Ascending aorta (tissue), 2 donors: ENCODE data around the gene C1QTNF9B. TPM values are rescaled to one million over a fixed set of nuclear protein-coding genes. Genes with fewer than 3 reads are reported as not detected.

Experiments used
- DNase-seq, 2 donors: peaks; one replicate each; pipeline ENCODE4 v3.0.0-alpha.2; 2019; ENCODE audit warnings: low spot score in 2 of 2
- H3K27ac ChIP-seq, 2 donors: fragments of 200-600 bp; sonication (generic); one replicate each; pipeline ENCODE4 v1.5.1; 2016 to 2017; ENCODE audit warnings: mild to moderate bottlenecking in 1 of 2
- H3K27me3 ChIP-seq: fragments of 200-600 bp; sonication (generic); one replicate; pipeline ENCODE4 v1.5.1; 2017
- H3K36me3 ChIP-seq, 2 donors: fragments of 200-600 bp; sonication (generic); one replicate each; pipeline ENCODE4 v1.5.1; 2016
- H3K4me1 ChIP-seq, 2 donors: fragments of 200-600 bp; sonication (generic); one replicate each; pipeline ENCODE4 v1.5.1; 2016 to 2017; ENCODE audit warnings: mild to moderate bottlenecking in 1 of 2
- H3K4me3 ChIP-seq, 2 donors: fragments of 200-600 bp; sonication (generic); one replicate each; pipeline ENCODE4 v1.5.1; 2016 to 2017; ENCODE audit warnings: mild to moderate bottlenecking in 1 of 2
- H3K9me3 ChIP-seq, 2 donors: fragments of 200-600 bp; sonication (generic); one replicate each; pipeline ENCODE4 v1.5.1; 2016
- CTCF ChIP-seq, 3 experiments: fragments of 200-600 bp in 2 of 3; fragments of 450-650 bp in 1 of 3; sonication (generic) in 2 of 3; IDR thresholded peaks; one replicate each; pipeline ENCODE4 v1.5.1; 2016 to 2019; ENCODE audit warnings: antibody characterized with exemption in 3 of 3, mild to moderate bottlenecking in 1 of 3, moderate library complexity in 1 of 3
- intact Hi-C: fragments of 100-400 bp; cut with DNase I; formaldehyde crosslinking; loops from one replicate; pipeline ENCODE4 v1.15.1; 2023
- total RNA-seq: library from RNA; depleted of rRNA; stranded (reverse); fragments of >200 nt; gene quantifications from one replicate; pipeline ENCODE4 v1.1.0, GENCODE V29; 2016

The C1QTNF9B gene
- total RNA-seq, 1 donor from 2014 or later, result not detected

DNA sequence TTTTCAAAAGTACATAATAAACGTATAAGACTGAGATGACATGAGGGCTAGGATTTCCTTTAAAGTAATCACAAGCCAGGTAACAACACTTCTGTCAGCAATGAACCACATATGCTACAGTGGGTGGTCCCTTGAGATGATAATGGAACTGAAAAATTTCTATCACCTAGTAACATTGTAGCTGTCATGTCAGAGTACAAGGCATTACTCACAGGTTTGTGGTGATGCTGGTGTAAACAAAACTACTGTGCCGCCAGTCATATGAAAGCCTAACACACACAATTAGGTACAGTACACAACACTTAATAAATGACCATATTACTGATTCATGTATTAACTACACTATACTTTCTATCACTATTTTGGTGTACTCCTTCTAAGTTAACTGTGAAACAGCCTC lies 45.0 kb downstream of the C1QTNF9B start:
- TF ChIP-seq CTCF (IDR thresholded peaks at IDR 0.05), result no peak
- Histone ChIP-seq H3K27ac (no peak overlapping the region), H3K4me1 (no peaks in the 10 kb centered on the region), H3K36me3 (peaks cover 0 to 8% of the 10 kb centered on the region in 2 donors), H3K4me3 (no peak overlapping the region), H3K9me3 (no peaks in the 10 kb centered on the region), H3K27me3 (no peaks in the 10 kb centered on the region)
- intact Hi-C loops, result no loop called here
- no peak for DNase-seq

DNA sequence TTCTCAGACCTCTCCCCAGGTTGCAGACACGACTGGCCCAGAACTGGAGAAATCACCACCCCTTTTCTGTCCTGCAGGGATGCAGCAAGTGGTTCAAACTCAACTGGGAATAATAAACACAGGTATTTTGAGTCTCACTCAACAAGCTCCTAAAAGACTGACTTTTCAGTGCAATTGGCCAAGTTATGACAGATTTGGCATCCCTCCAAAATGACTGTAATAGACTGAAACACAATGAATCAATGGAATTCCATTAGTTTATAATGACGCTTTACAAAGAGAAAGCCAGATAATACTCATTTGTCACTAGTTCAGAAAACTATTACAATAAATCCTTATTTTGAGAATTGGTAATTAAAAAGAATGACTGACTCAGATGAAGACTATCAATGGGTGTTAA lies 46.2 kb downstream of the C1QTNF9B start:
- TF ChIP-seq CTCF (IDR thresholded peaks at IDR 0.05), result no peak
- Histone ChIP-seq H3K4me3 (no peak overlapping the region), H3K27me3 (no peaks in the 10 kb centered on the region), H3K9me3 (no peaks in the 10 kb centered on the region), H3K4me1 (no peaks in the 10 kb centered on the region), H3K27ac (no peak overlapping the region), H3K36me3 (peaks cover 0 to 8% of the 10 kb centered on the region in 2 donors)
- intact Hi-C loops, result no loop called here
- no peak for DNase-seq

GRCh38 chr13:23850134-23850533 lies 47.2 kb downstream of the C1QTNF9B start:
- H3K36me3 ChIP-seq, result peaks cover 0 to 8% of the 10 kb centered on the region in 2 donors
- intact Hi-C loops, result no loop called here

DNA sequence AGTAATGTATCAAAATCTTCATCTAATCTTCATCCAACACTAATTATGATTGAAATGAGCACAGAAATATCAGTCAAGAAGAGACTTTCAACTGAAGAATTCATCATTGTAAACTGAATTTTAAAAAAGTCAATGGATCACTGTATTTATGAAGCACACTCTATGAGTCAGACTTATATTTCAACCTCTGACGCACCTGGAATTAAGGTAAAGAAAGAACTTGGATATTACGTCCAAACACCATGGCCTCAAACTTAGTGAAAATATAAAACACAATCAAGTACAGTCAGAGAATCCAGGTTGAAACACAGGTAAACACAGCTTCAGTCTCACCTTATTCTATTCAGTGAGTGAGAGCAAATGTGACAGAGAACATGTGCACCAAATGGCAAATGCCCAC lies 47.6 kb downstream of the C1QTNF9B start:
- intact Hi-C loops, result no loop called here
- no peak overlapping the region for H3K27ac ChIP-seq
- TF ChIP-seq CTCF (IDR thresholded peaks at IDR 0.05), result no peak

More at GRCh38 chr13:23850134-23850533, 47.2 kb downstream of the C1QTNF9B start:
- H3K27me3 ChIP-seq, result no peaks in the 10 kb centered on the region
- H3K4me1 ChIP-seq, result no peaks in the 10 kb centered on the region
- H3K4me3 ChIP-seq, result no peak overlapping the region
- no peak overlapping the region for H3K27ac ChIP-seq
- DNase-seq, result no peak
- no peaks in the 10 kb centered on the region for H3K9me3 ChIP-seq
- TF ChIP-seq CTCF (IDR thresholded peaks at IDR 0.05), result no peak

GRCh38 chr13:23848646-23849141 lies 48.6 kb downstream of the C1QTNF9B start:
- Histone ChIP-seq H3K27me3 (no peaks in the 10 kb centered on the region), H3K9me3 (no peaks in the 10 kb centered on the region), H3K4me1 (no peaks in the 10 kb centered on the region), H3K4me3 (no peak overlapping the region), H3K36me3 (peaks cover 0 to 8% of the 10 kb centered on the region in 2 donors), H3K27ac (no peak overlapping the region)
- intact Hi-C loops, result no loop called here
- no peak for TF ChIP-seq CTCF (IDR thresholded peaks at IDR 0.05)
- no peak for DNase-seq

More for the DNA sequence above, 47.6 kb downstream of the C1QTNF9B start:
- H3K36me3 ChIP-seq, result peaks cover 0 to 8% of the 10 kb centered on the region in 2 donors
- H3K27me3 ChIP-seq, result no peaks in the 10 kb centered on the region
- H3K9me3 ChIP-seq, result no peaks in the 10 kb centered on the region
- H3K4me1 ChIP-seq, result no peaks in the 10 kb centered on the region
- no peak for DNase-seq
- no peak overlapping the region for H3K4me3 ChIP-seq

DNA sequence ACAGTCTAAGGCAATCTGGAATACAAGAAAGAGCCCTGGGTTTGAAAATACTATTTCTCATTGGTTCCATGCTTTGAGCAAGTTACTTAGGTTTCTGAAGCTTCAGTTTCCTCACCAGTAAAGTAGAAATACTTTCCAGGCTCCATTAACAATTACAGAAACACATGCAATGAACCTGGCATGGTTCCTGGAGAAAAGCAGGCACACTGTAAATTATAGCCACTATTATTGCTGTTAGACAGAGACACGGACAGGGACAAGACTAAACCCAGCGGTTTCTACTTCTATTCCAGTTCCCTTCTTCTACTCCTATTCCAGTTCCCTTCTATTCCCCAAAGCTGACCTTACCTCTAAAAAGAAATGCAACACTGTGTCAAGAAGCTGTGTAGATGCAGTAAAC lies 49.3 kb downstream of the C1QTNF9B start:
- Histone ChIP-seq H3K27ac (no peak overlapping the region), H3K9me3 (no peaks in the 10 kb centered on the region), H3K4me3 (no peak overlapping the region), H3K4me1 (no peaks in the 10 kb centered on the region), H3K27me3 (no peaks in the 10 kb centered on the region), H3K36me3 (peaks cover 0 to 8% of the 10 kb centered on the region in 2 donors)
- DNase-seq, result no peak
- no peak for TF ChIP-seq CTCF (IDR thresholded peaks at IDR 0.05)
- intact Hi-C loops, result no loop called here
